ENCODE data around the gene HINFP.

Gene HINFP

GRCh38 chr11:119121008-119121810 is at the start of gene HINFP:
HINFP (plus strand) TSS chr11:119121580; CDS start chr11:119126945, 5,365 bp downstream.
- H3K4me1 ChIP-seq (ENCODE audit: insufficient read depth, low read length, poor library complexity, severe bottlenecking) = peaks cover 19% of the 10 kb centered on the region
- peak within 1 kb of the TSS; percentile 90 for H2AFZ ChIP-seq (ENCODE audit: low read length)
- H3K9me2 ChIP-seq (replicated peaks; ENCODE audit: low read depth, low read length) = no peaks in the 10 kb centered on the region
- no peaks in the 10 kb centered on the region for H3K9me3 ChIP-seq (ENCODE audit: insufficient read depth, low read depth, low read length)
- peak within 1 kb of the TSS; percentile 93 for H3K4me3 ChIP-seq (ENCODE audit: low read length, poor library complexity, severe bottlenecking)
- peak within 1 kb of the TSS; percentile 84 for H3K9ac ChIP-seq (ENCODE audit: low read depth, low read length, poor library complexity, severe bottlenecking)
- H3K79me2 ChIP-seq (ENCODE audit: insufficient read depth, low read length) = peaks cover 43% of the 10 kb centered on the region
- no peaks in the 10 kb centered on the region for H3K27me3 ChIP-seq (ENCODE audit: insufficient read depth, low read length, poor library complexity, severe bottlenecking)
- H3F3A ChIP-seq (ENCODE audit: low read depth) = peaks cover 3% of the 10 kb centered on the region
- TF ChIP-seq CTCF (conservative IDR thresholded peaks at IDR 0.05; ENCODE audit: low read length) (no peak), EZH2phosphoT487 (IDR thresholded peaks at IDR 0.05; ENCODE audit: borderline replicate concordance) (no peak)
- peaks cover 8% of the 10 kb centered on the region for H4K20me1 ChIP-seq (ENCODE audit: insufficient read depth, low read length, poor library complexity, severe bottlenecking)
- H3K36me3 ChIP-seq (ENCODE audit: insufficient read depth, low read length) = no peaks in the 10 kb centered on the region
- H3K4me2 ChIP-seq (ENCODE audit: low read depth, low read length, poor library complexity, severe bottlenecking) = peak within 1 kb of the TSS; percentile 85

- no peaks in the 10 kb centered on the region for H3K4me1 ChIP-seq (ENCODE audit: insufficient read depth, low read length, poor library complexity, severe bottlenecking)
- no peak overlapping the region for H3K4me3 ChIP-seq (ENCODE audit: low read length, poor library complexity, severe bottlenecking)
- no peaks in the 10 kb centered on the region for H3K27me3 ChIP-seq (ENCODE audit: insufficient read depth, low read length, poor library complexity, severe bottlenecking)
- H4K20me1 ChIP-seq (ENCODE audit: insufficient read depth, low read length, poor library complexity, severe bottlenecking) = no peaks in the 10 kb centered on the region
- H3K9me3 ChIP-seq (ENCODE audit: insufficient read depth, low read depth, low read length) = no peaks in the 10 kb centered on the region
- peaks cover 55% of the 10 kb centered on the region; the same call in 1 of the 2 replicates for H3K36me3 ChIP-seq (ENCODE audit: insufficient read depth, low read length)
- H3K9ac ChIP-seq (ENCODE audit: low read depth, low read length, poor library complexity, severe bottlenecking) = no peak overlapping the region
- H3F3A ChIP-seq (ENCODE audit: low read depth) = no peaks in the 10 kb centered on the region
- H3K79me2 ChIP-seq (ENCODE audit: insufficient read depth, low read length) = no peaks in the 10 kb centered on the region
- H3K9me2 ChIP-seq (replicated peaks; ENCODE audit: low read depth, low read length) = no peaks in the 10 kb centered on the region
- TF ChIP-seq EZH2phosphoT487 (IDR thresholded peaks at IDR 0.05; ENCODE audit: borderline replicate concordance) (no peak), CTCF (conservative IDR thresholded peaks at IDR 0.05; ENCODE audit: low read length) (no peak)
- no peak overlapping the region for H2AFZ ChIP-seq (ENCODE audit: low read length)
- H3K4me2 ChIP-seq (ENCODE audit: low read depth, low read length, poor library complexity, severe bottlenecking) = no peak overlapping the region
Observed at GRCh38 chr11:119077839-119078238, 43.5 kb upstream of the HINFP start.

- no peaks in the 10 kb centered on the region for H3K9me3 ChIP-seq (ENCODE audit: insufficient read depth, low read depth, low read length)
- H3K9me2 ChIP-seq (replicated peaks; ENCODE audit: low read depth, low read length) = no peaks in the 10 kb centered on the region
- no peaks in the 10 kb centered on the region for H4K20me1 ChIP-seq (ENCODE audit: insufficient read depth, low read length, poor library complexity, severe bottlenecking)
- H3K4me1 ChIP-seq (ENCODE audit: insufficient read depth, low read length, poor library complexity, severe bottlenecking) = no peaks in the 10 kb centered on the region
- H3K4me2 ChIP-seq (ENCODE audit: low read depth, low read length, poor library complexity, severe bottlenecking) = no peak overlapping the region
- no peaks in the 10 kb centered on the region for H3K27me3 ChIP-seq (ENCODE audit: insufficient read depth, low read length, poor library complexity, severe bottlenecking)
- H3K9ac ChIP-seq (ENCODE audit: low read depth, low read length, poor library complexity, severe bottlenecking) = no peak overlapping the region
- TF ChIP-seq EZH2phosphoT487 (IDR thresholded peaks at IDR 0.05; ENCODE audit: borderline replicate concordance) = no peak
- TF ChIP-seq CTCF (conservative IDR thresholded peaks at IDR 0.05; ENCODE audit: low read length) = no peak
- H3K4me3 ChIP-seq (ENCODE audit: low read length, poor library complexity, severe bottlenecking) = no peak overlapping the region
- no peaks in the 10 kb centered on the region for H3K79me2 ChIP-seq (ENCODE audit: insufficient read depth, low read length)
- H3K36me3 ChIP-seq (ENCODE audit: insufficient read depth, low read length) = peaks cover 44% of the 10 kb centered on the region; the same call in 1 of the 2 replicates
- no peak overlapping the region for H2AFZ ChIP-seq (ENCODE audit: low read length)
- H3F3A ChIP-seq (ENCODE audit: low read depth) = no peaks in the 10 kb centered on the region
Observed at GRCh38 chr11:119078675-119079420, 42.5 kb upstream of the HINFP start.
